Measurements from ENCODE around the gene ENTREP3. TPM values are rescaled to one million over a fixed set of nuclear protein-coding genes. Genes with fewer than 3 reads are reported as not detected.
A peak's percentile ranks its signal among the peaks of the same experiment; 100 is the strongest.
"Not testable (repeated sequence)": the region's sequence is repeated elsewhere in the genome, so short reads cannot be mapped to it uniquely, and the experiment has no call there.

Gene ENTREP3
- total RNA-seq, 2 experiments from 2014 or later, result 22.8 to 22.9 TPM

DNA sequence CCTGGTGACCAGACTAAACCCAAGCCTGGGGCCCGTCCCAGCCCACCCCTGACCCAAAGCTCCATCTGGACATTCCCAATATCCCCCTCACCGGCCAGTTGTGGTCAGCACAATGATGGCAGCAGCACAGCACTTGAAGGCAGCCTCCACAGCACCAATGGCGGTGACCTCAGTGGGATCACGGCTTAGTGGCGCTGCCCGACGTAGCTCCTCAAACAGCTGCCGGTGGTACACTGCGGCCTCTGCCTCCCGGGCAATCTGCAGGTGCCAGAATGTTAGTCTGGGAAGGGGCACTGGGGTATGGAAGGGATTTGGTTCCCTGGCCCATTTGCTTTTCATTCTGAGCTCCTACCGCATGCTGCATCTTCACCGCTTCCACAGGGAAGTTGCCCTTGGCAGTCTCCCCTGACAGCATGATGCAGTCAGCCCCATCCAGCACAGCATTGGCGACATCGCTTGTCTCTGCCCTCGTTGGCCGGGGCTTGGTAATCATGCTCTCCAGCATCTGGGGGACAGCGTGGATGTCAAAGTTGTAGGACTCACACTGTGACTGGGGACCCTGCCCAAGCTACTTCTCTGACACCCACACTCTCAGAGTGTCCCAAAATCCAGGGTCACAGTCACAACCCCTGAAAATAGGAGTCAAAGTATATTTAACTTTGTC is 37.9 kb upstream of the ENTREP3 start:
- POLR2A ChIA-PET, result no interaction called here
- CTCF ChIA-PET, result interaction anchor here (0.6 to 1.5 kb wide), 3 partner anchors 10 to 27 kb away, joined by 3 to 4 read pairs (median 4); no protein-coding TSS in a partner anchor

DNA sequence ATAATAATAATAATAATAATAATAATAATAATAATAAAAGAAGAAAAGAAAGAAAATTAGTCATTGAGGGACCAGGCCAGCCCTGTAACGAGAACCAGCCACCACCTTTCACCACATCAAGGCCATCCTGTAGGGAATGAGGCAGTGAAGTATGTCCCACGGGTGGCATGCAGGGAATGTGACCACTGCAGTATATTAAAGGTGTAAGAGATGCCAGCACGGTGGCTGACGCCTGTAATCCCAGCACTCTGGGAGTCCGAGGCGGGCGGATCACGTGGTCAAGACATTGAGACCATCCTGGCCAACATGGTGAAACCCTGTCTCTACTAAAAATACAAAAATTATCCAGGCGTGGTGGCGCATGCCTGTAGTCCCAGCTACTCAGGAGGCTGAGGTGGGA is 35.7 kb upstream of the ENTREP3 start:
- H3K27ac Mint-ChIP-seq; H3K4me3 Mint-ChIP-seq; H3K9me3 Mint-ChIP-seq; H3K4me1 Mint-ChIP-seq; H3K36me3 Mint-ChIP-seq (ENCODE audit: low read depth); DNase-seq; POLR2A ChIA-PET: not testable (repeated sequence)
- H3K27me3 Mint-ChIP-seq, result peaks cover 22% of the 10 kb centered on the region
- CTCF ChIA-PET, result interaction anchor here (1.5 kb wide), 1 partner anchor 10 kb away, joined by 5 read pairs; the partner anchor contains the start of gene PKLR

More for the DNA sequence above, 37.9 kb upstream of the ENTREP3 start:
- H3K36me3 Mint-ChIP-seq (ENCODE audit: low read depth), result no peaks in the 10 kb centered on the region
- no peak overlapping the region for H3K4me3 Mint-ChIP-seq
- peaks cover 35% of the 10 kb centered on the region for H3K27me3 Mint-ChIP-seq
- no peaks in the 10 kb centered on the region for H3K9me3 Mint-ChIP-seq
- DNase-seq, result no peak
- H3K4me1 Mint-ChIP-seq, result peaks cover 11% of the 10 kb centered on the region
- no peak overlapping the region for H3K27ac Mint-ChIP-seq

DNA sequence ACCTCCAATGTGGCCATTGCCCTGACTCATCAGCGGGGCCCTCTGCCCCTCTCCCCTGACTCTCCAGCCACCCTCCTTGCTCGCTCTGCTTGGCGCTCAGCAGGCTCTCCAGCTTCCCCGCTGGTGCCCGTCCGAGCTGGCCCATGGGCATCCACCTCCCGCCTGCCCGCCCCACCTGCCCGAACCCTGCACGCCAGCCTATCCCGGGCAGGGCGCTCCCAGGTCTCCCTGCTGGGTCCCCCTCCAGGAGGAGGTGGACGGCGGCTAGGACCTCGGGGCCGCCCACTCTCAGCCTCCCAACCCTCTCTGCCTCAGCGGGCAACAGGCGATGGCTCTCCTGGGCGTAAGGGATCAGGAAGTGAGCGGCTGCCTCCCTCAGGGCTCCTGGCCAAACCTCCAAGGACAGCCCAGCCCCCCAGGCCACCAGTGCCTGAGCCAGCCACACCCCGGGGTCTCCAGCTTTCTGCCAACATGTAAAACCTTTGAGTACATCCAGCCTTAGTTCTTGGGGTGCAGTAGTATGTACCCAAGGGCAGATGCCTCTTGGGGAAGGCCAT is 32.8 kb upstream of the ENTREP3 start:
- DNase-seq, result no peak
- CTCF ChIA-PET, result interaction anchor here (0.9 to 2.2 kb wide), 3 partner anchors 11 to 38 kb away, joined by 3 to 6 read pairs (median 3); partner anchors contain the start of gene HCN3
- Mint-ChIP-seq H3K27ac (no peak overlapping the region), H3K9me3 (no peaks in the 10 kb centered on the region), H3K4me1 (no peaks in the 10 kb centered on the region), H3K27me3 (peaks cover 1% of the 10 kb centered on the region), H3K36me3 (ENCODE audit: low read depth) (no peaks in the 10 kb centered on the region), H3K4me3 (no peak overlapping the region)
- POLR2A ChIA-PET, result no interaction called here

DNA sequence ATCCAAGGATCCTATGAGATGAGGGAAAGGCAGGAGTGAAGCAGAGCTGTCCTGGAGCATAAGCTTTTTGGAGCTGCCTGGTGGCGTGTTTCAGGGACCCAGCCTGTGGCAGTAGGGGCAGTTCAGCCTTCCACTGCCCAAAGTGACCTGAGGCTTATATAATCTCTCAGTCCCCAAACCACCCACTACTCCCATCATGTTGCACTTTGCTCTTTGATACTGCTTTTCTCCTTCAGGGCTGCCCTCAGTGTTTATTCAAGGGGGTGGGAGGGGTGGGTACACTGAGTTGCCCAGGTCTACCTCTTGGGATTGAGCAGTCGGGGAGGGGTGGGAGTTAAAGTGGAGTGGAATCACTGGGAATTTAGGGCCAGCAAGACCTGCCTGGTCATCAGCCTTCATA is 31.3 kb upstream of the ENTREP3 start:
- CTCF ChIA-PET, result interaction anchor here (1.1 kb wide), 1 partner anchor 21 kb away, joined by 3 read pairs; no protein-coding TSS in a partner anchor
- no peak overlapping the region for H3K4me3 Mint-ChIP-seq
- no peak overlapping the region for H3K27ac Mint-ChIP-seq
- H3K27me3 Mint-ChIP-seq, result no peaks in the 10 kb centered on the region
- no peak for DNase-seq
- no peaks in the 10 kb centered on the region for H3K9me3 Mint-ChIP-seq
- no peaks in the 10 kb centered on the region for H3K4me1 Mint-ChIP-seq
- no peaks in the 10 kb centered on the region for H3K36me3 Mint-ChIP-seq (ENCODE audit: low read depth)
- POLR2A ChIA-PET, result no interaction called here

DNA sequence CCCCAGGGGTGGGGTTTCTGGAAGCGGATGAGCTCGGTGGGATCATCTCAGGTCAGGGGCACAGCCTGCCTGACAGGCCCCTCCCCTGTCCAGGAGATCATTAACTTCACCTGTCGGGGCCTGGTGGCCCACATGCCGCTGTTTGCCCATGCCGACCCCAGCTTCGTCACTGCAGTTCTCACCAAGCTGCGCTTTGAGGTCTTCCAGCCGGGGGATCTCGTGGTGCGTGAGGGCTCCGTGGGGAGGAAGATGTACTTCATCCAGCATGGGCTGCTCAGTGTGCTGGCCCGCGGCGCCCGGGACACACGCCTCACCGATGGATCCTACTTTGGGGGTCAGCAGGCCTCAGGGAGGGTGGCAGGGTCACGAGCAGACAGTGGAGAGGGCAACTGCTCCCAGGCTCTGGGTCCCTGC is 30.4 kb upstream of the ENTREP3 start:
- Mint-ChIP-seq H3K4me3 (no peak overlapping the region), H3K27me3 (no peaks in the 10 kb centered on the region), H3K9me3 (no peaks in the 10 kb centered on the region), H3K36me3 (ENCODE audit: low read depth) (no peaks in the 10 kb centered on the region), H3K4me1 (no peaks in the 10 kb centered on the region), H3K27ac (no peak overlapping the region)
- ChIA-PET CTCF (interaction anchor here (1.1 to 1.6 kb wide), 2 partner anchors 22 to 38 kb away, joined by 3 to 4 read pairs; no protein-coding TSS in a partner anchor), POLR2A (no interaction called here)
- no peak for DNase-seq

DNA sequence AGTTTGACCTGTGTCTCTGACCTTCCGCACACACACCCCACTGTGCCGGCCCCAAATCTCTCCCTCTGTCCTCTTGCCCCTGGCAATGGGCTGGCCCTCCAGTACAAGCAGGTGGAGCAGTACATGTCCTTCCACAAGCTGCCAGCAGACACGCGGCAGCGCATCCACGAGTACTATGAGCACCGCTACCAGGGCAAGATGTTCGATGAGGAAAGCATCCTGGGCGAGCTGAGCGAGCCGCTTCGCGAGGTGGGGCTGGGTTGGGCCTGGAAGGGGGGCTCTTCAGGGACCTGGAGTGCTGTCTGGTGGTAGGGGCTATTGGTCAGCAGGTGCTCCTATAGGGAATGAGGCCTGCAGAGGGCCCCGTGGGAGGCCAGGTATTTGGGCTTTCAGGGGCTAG is 29.8 kb upstream of the ENTREP3 start:
- Mint-ChIP-seq H3K9me3 (no peaks in the 10 kb centered on the region), H3K4me1 (no peaks in the 10 kb centered on the region), H3K27ac (no peak overlapping the region), H3K27me3 (no peaks in the 10 kb centered on the region), H3K4me3 (no peak overlapping the region), H3K36me3 (ENCODE audit: low read depth) (no peaks in the 10 kb centered on the region)
- ChIA-PET POLR2A (no interaction called here), CTCF (interaction anchor here (1.6 kb wide), 1 partner anchor 39 kb away, joined by 4 read pairs; no protein-coding TSS in a partner anchor)
- DNase-seq, result no peak

DNA sequence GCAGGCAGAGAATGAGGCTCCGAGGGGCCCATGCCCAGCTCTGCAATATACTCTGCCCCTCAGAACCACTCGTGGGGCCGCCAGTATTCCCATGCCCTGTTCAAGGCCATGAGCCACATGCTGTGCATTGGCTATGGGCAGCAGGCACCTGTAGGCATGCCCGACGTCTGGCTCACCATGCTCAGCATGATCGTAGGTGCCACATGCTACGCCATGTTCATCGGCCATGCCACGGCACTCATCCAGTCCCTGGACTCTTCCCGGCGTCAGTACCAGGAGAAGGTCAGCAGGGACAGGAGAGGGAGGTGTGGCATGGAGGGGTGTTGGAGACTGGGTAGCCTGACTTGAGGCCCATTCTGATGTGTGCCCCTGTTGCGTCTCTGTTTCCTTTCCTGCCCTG is 29.2 kb upstream of the ENTREP3 start:
- Mint-ChIP-seq H3K4me1 (no peaks in the 10 kb centered on the region), H3K9me3 (no peaks in the 10 kb centered on the region), H3K27me3 (no peaks in the 10 kb centered on the region), H3K27ac (no peak overlapping the region), H3K36me3 (ENCODE audit: low read depth) (no peaks in the 10 kb centered on the region), H3K4me3 (no peak overlapping the region)
- ChIA-PET CTCF (interaction anchor here (1.6 kb wide), 1 partner anchor 39 kb away, joined by 4 read pairs; no protein-coding TSS in a partner anchor), POLR2A (interaction anchor here (0.6 kb wide), 1 partner anchor 302 kb away, joined by 5 read pairs; no protein-coding TSS in a partner anchor)
- no peak for DNase-seq

DNA sequence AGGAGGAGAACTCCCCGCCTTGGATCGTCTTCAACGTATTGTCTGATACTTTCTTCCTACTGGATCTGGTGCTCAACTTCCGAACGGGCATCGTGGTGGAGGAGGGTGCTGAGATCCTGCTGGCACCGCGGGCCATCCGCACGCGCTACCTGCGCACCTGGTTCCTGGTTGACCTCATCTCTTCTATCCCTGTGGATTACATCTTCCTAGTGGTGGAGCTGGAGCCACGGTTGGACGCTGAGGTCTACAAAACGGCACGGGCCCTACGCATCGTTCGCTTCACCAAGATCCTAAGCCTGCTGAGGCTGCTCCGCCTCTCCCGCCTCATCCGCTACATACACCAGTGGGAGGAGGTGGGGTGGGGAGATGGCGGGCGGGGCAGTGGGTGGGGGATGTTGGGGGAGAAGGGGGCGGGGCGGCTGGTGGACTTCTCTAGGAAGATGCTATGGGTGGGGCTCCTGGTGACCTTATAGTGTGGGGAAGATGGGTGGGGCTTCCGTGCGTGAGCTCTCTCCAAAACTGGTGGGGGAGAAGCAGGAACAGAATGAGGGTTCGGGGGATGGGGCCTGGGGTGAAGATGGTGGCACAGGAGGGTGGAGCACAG is 27.3 kb upstream of the ENTREP3 start:
- POLR2A ChIA-PET, result no interaction called here
- CTCF ChIA-PET, result interaction anchor here (0.8 to 1.4 kb wide), 3 partner anchors 10 to 759 kb away, joined by 3 read pairs; no protein-coding TSS in a partner anchor

DNA sequence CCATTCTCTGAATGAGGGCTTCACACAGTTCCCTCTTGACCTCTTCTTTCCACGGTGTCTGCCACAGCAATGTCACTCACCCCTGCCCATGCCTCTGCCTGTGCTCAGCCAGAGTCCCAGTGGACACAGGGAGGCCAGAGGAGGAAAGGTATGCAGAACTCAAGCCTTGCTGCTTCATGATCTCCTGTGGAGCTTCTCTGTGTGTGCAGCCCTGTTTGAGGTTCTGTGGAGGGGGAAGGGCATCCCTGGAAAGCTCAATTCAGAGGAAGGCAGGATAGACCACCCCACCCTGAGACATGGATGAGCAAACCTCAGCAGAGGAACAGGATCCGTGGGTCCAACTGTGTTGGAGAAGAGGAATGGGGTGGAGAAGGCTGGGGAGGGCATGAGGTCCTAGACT is 24.0 kb upstream of the ENTREP3 start:
- Mint-ChIP-seq H3K27ac (no peak overlapping the region), H3K27me3 (peaks cover 4% of the 10 kb centered on the region), H3K4me1 (peaks cover 24% of the 10 kb centered on the region), H3K4me3 (no peak overlapping the region), H3K36me3 (ENCODE audit: low read depth) (no peaks in the 10 kb centered on the region), H3K9me3 (no peaks in the 10 kb centered on the region)
- no peak for DNase-seq
- CTCF ChIA-PET, result interaction anchor here (0.6 to 1.7 kb wide), 5 partner anchors 13 to 434 kb away, joined by 3 to 6 read pairs (median 5); no protein-coding TSS in a partner anchor
- POLR2A ChIA-PET, result no interaction called here

More for the DNA sequence above, 27.3 kb upstream of the ENTREP3 start:
- peaks cover 4% of the 10 kb centered on the region for H3K27me3 Mint-ChIP-seq
- H3K36me3 Mint-ChIP-seq (ENCODE audit: low read depth), result no peaks in the 10 kb centered on the region
- no peak overlapping the region for H3K4me3 Mint-ChIP-seq
- peaks cover 8% of the 10 kb centered on the region for H3K4me1 Mint-ChIP-seq
- H3K27ac Mint-ChIP-seq, result no peak overlapping the region
- no peaks in the 10 kb centered on the region for H3K9me3 Mint-ChIP-seq
- DNase-seq, result no peak

DNA sequence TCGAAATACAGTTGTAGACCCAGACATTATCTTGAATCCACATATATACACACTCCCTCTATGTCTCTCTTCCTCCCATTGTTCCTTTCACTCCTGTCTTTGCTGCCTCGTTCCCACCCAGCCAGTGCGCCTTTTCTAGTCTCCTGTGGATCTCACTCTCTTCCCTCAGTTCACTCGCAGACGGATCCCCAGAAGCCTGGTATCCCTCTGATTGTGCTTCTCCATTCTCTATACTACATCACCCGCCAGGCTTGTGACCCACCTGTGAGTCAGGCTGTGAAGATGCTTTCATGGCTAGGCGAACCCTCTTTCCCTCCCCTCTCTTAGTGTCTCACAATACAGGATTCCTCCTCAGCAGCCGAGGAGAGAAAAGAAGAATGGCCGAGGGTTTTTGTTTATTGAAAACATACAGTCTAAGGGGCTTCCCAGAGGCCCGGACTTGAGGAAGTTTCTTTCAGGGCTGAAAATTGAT is 23.4 kb upstream of the ENTREP3 start:
- peaks cover 4% of the 10 kb centered on the region for H3K27me3 Mint-ChIP-seq
- ChIA-PET CTCF (interaction anchor here (0.6 to 1.7 kb wide), 9 partner anchors 12 to 434 kb away, joined by 3 to 6 read pairs (median 3); partner anchors contain the start of genes FDPS and RUSC1), POLR2A (no interaction called here)
- H3K9me3 Mint-ChIP-seq, result no peaks in the 10 kb centered on the region
- no peak overlapping the region for H3K27ac Mint-ChIP-seq
- no peak overlapping the region for H3K4me3 Mint-ChIP-seq
- no peaks in the 10 kb centered on the region for H3K36me3 Mint-ChIP-seq (ENCODE audit: low read depth)
- H3K4me1 Mint-ChIP-seq, result peaks cover 27% of the 10 kb centered on the region
- DNase-seq, result no peak

DNA sequence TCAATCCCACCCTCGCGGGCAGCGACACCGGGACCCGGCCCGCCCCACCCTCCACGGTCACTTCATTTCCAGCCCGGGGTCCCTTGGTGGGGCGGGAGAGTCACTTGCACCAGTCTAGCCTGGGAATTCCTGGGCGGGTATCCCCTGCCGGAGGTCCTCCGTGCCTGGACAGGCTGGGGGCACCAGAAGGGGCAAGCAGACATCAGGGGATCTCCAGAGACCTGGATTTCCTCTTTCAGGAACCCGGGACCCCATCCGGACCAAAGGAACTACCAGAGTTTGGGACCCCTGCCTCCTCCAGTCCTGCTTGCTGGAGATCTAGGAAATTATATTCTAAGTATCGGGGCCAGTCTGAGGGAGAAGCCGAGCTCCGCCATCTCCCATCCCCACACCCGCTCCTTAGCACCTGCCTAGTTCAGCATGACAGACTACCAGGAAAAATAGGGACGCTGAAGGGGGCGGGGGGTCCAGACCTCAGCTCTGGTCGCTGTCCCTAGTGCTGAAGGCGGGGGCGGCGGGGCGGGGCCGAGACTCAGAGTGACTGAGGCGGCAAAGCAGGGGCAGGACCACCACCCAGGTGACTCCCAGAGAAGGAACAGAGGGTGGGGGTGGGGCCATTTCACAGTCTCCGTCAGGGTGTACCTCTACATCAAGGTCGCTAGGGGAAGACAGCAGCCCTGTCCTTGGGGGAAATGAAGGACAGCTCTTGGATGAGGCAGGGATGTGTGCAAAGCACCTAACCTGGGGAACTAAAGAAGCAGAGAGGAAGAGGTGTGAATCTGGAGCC is 22.8 kb upstream of the ENTREP3 start:
- H3K4me3 Mint-ChIP-seq, result peak overlapping the region; percentile 71
- no peak overlapping the region for H3K27ac Mint-ChIP-seq
- peaks cover 4% of the 10 kb centered on the region for H3K27me3 Mint-ChIP-seq
- ChIA-PET POLR2A (no interaction called here), CTCF (interaction anchor here (0.6 to 1.7 kb wide), 6 partner anchors 12 to 44 kb away, joined by 3 to 6 read pairs (median 4); partner anchors contain the start of genes FDPS and RUSC1)
- no peaks in the 10 kb centered on the region for H3K36me3 Mint-ChIP-seq (ENCODE audit: low read depth)
- no peaks in the 10 kb centered on the region for H3K9me3 Mint-ChIP-seq
- peaks cover 32% of the 10 kb centered on the region for H3K4me1 Mint-ChIP-seq
- peak; percentile 77 for DNase-seq
